HepG2 (cell line): ENCODE data around the gene GNPAT. TPM values are rescaled to one million over a fixed set of nuclear protein-coding genes. Genes with fewer than 3 reads are reported as not detected.

Experiments used
- FOXC1 ChIP-seq: sonication (generic); formaldehyde crosslinking; IDR thresholded peaks from 2 replicates; pipeline ENCODE4 v1.8.0; 2022; ENCODE audit warnings: mild to moderate bottlenecking, missing genetic modification reagents, borderline replicate concordance
- JUNB ChIP-seq: sonication (generic); formaldehyde crosslinking; IDR thresholded peaks from 2 replicates; pipeline ENCODE4 v1.8.0; 2022; ENCODE audit warnings: missing genetic modification reagents, mild to moderate bottlenecking, borderline replicate concordance
- MIXL1 ChIP-seq: IDR thresholded peaks from 2 replicates; pipeline ENCODE4 v1.6.1; 2016
- PTBP1 ChIP-seq: fragments of 200-400 bp; formaldehyde crosslinking; IDR thresholded peaks from 2 replicates; pipeline ENCODE4 v1.6.1; 2018; ENCODE audit warnings: low read length, low read depth; ENCODE audit not compliant: poor library complexity, severe bottlenecking
- SMAD3 ChIP-seq: sonication (generic); formaldehyde crosslinking; IDR thresholded peaks from 2 replicates; pipeline ENCODE4 v1.4.0; 2020; ENCODE audit warnings: missing genetic modification reagents
- U2AF1 ChIP-seq: fragments of 200-400 bp; formaldehyde crosslinking; optimal IDR thresholded peaks from 2 replicates; pipeline ENCODE3; 2017; ENCODE audit warnings: mild to moderate bottlenecking, low read depth, low read length
- ZNF343 ChIP-seq: sonication (generic); formaldehyde crosslinking; IDR thresholded peaks from 2 replicates; pipeline ENCODE4 v1.4.0; 2020; ENCODE audit warnings: mild to moderate bottlenecking, missing genetic modification reagents
- ZSCAN25 ChIP-seq: sonication (generic); formaldehyde crosslinking; IDR thresholded peaks from 2 replicates; pipeline ENCODE4 v1.8.0; 2022; ENCODE audit warnings: mild to moderate bottlenecking, missing genetic modification reagents
- polyA plus RNA-seq, 8 experiments: library from polyadenylated mRNA; depleted of rRNA in 3 of 8; stranded (reverse) in 7 of 8; unstranded in 1 of 8; fragments of >200 nt; fragmentation: Illumina TruSeq in 4 of 8; extraction: Trizol in 4 of 8; gene quantifications; 2 replicates each; pipeline versions ENCODE4 v1.2.1 to v1.2.3, GENCODE V29; 2011 to 2016; ENCODE audit warnings: low read depth in 4 of 8, missing spikeins in 1 of 8, mixed read lengths in 1 of 8; ENCODE audit not compliant: insufficient read depth in 1 of 8
- total RNA-seq, 5 experiments: library from RNA; depleted of rRNA; stranded (reverse); fragments of >200 nt; fragmentation: Illumina TruSeq; extraction: Trizol; gene quantifications; 2 replicates each; pipeline ENCODE4 v1.2.3, GENCODE V29; 2016; ENCODE audit warnings: low read depth in 1 of 5
- TF ChIP-seq, protein P1 (sequence below): sonication (generic); formaldehyde crosslinking; IDR thresholded peaks from 2 replicates; pipeline ENCODE4 v1.4.0; 2020; ENCODE audit warnings: missing genetic modification reagents, mild to moderate bottlenecking, borderline replicate concordance
- TF ChIP-seq, protein P2 (sequence below): sonication (generic); formaldehyde crosslinking; IDR thresholded peaks from 2 replicates; pipeline ENCODE4 v1.4.0; 2020; ENCODE audit warnings: mild to moderate bottlenecking, low read depth, missing genetic modification reagents
- TF ChIP-seq, protein P3 (sequence below): sonication (generic); formaldehyde crosslinking; IDR thresholded peaks from 2 replicates; pipeline ENCODE4 v1.5.0; 2020; ENCODE audit warnings: missing genetic modification reagents, mild to moderate bottlenecking, borderline replicate concordance
- TF ChIP-seq, protein P4 (sequence below): sonication (generic); formaldehyde crosslinking; IDR thresholded peaks from 2 replicates; pipeline ENCODE4 v1.9.0; 2021; ENCODE audit warnings: missing genetic modification reagents, borderline replicate concordance
- TF ChIP-seq, protein P5 (sequence below): sonication (generic); formaldehyde crosslinking; IDR thresholded peaks from 2 replicates; pipeline ENCODE4 v1.4.0; 2020; ENCODE audit warnings: missing genetic modification reagents, mild to moderate bottlenecking, borderline replicate concordance

Gene GNPAT
- total and polyA plus RNA-seq, 2 of the 13 experiments (the other 11 are each of a cell fraction or from before 2014, with no cell fraction given) = 58.3 to 114 TPM

DNA sequence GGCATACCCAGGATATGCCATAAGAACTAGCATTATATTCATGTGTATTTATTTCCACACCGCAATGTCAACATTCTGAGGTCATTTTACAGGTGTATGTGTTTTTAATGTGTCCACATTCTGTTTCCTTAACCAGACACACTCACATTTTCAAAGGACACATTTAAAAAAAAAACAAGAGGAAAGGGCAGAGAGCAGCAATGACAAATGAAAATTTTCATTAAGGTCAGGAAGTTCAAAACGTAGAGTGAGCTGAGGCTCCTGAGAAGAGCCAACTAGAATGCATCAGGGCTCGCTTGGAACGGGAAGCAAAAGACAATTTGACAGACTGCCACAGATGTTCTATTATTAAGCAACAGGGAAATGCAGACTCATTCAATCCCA lies 4.8 kb upstream of the GNPAT start (continued):
- TF ChIP-seq JUNB (CRISPR knock-in tag) (no peak), MIXL1 (CRISPR knock-in tag) (0 out of 2 replicates have a peak, but pooled peaks have one; percentile 15), ZNF343 (no peak), U2AF1 (no peak), FOXC1 (CRISPR knock-in tag) (no peak), PTBP1 (no peak), SMAD3 (0 out of 2 replicates have a peak, but pooled peaks have one; percentile 47), ZSCAN25 (CRISPR knock-in tag) (no peak)
- TF ChIP-seq, protein P1, sequence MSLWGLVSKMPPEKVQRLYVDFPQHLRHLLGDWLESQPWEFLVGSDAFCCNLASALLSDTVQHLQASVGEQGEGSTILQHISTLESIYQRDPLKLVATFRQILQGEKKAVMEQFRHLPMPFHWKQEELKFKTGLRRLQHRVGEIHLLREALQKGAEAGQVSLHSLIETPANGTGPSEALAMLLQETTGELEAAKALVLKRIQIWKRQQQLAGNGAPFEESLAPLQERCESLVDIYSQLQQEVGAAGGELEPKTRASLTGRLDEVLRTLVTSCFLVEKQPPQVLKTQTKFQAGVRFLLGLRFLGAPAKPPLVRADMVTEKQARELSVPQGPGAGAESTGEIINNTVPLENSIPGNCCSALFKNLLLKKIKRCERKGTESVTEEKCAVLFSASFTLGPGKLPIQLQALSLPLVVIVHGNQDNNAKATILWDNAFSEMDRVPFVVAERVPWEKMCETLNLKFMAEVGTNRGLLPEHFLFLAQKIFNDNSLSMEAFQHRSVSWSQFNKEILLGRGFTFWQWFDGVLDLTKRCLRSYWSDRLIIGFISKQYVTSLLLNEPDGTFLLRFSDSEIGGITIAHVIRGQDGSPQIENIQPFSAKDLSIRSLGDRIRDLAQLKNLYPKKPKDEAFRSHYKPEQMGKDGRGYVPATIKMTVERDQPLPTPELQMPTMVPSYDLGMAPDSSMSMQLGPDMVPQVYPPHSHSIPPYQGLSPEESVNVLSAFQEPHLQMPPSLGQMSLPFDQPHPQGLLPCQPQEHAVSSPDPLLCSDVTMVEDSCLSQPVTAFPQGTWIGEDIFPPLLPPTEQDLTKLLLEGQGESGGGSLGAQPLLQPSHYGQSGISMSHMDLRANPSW (CRISPR knock-in tag) = no peak
- TF ChIP-seq, protein P2, sequence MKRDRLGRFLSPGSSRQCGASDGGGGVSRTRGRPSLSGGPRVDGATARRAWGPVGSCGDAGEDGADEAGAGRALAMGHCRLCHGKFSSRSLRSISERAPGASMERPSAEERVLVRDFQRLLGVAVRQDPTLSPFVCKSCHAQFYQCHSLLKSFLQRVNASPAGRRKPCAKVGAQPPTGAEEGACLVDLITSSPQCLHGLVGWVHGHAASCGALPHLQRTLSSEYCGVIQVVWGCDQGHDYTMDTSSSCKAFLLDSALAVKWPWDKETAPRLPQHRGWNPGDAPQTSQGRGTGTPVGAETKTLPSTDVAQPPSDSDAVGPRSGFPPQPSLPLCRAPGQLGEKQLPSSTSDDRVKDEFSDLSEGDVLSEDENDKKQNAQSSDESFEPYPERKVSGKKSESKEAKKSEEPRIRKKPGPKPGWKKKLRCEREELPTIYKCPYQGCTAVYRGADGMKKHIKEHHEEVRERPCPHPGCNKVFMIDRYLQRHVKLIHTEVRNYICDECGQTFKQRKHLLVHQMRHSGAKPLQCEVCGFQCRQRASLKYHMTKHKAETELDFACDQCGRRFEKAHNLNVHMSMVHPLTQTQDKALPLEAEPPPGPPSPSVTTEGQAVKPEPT = no peak
- TF ChIP-seq, protein P3, sequence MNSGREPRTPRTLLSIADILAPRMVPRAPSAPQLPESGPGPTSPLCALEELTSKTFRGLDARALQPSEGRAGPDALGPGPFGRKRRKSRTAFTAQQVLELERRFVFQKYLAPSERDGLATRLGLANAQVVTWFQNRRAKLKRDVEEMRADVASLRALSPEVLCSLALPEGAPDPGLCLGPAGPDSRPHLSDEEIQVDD (CRISPR knock-in tag) = no peak
- TF ChIP-seq, protein P4, sequence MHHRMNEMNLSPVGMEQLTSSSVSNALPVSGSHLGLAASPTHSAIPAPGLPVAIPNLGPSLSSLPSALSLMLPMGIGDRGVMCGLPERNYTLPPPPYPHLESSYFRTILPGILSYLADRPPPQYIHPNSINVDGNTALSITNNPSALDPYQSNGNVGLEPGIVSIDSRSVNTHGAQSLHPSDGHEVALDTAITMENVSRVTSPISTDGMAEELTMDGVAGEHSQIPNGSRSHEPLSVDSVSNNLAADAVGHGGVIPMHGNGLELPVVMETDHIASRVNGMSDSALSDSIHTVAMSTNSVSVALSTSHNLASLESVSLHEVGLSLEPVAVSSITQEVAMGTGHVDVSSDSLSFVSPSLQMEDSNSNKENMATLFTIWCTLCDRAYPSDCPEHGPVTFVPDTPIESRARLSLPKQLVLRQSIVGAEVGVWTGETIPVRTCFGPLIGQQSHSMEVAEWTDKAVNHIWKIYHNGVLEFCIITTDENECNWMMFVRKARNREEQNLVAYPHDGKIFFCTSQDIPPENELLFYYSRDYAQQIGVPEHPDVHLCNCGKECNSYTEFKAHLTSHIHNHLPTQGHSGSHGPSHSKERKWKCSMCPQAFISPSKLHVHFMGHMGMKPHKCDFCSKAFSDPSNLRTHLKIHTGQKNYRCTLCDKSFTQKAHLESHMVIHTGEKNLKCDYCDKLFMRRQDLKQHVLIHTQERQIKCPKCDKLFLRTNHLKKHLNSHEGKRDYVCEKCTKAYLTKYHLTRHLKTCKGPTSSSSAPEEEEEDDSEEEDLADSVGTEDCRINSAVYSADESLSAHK = no peak
- TF ChIP-seq, protein P5, sequence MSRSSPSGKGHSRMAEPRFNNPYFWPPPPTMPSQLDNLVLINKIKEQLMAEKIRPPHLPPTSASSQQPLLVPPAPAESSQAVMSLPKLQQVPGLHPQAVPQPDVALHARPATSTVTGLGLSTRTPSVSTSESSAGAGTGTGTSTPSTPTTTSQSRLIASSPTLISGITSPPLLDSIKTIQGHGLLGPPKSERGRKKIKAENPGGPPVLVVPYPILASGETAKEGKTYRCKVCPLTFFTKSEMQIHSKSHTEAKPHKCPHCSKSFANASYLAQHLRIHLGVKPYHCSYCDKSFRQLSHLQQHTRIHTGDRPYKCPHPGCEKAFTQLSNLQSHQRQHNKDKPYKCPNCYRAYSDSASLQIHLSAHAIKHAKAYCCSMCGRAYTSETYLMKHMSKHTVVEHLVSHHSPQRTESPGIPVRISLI (CRISPR knock-in tag) = peak; percentile 93
